Endothelial cell of hepatic sinusoid (primary cell): ENCODE results near the gene TNS3.

ENCODE experiments used
- in situ Hi-C: cut with HindIII; loops from 2 replicates; pipeline ENCODE4 v1.10.0; 2017; ENCODE audit warnings: low sequenced_read_pairs

The TNS3 gene

GRCh38 chr7:47394751-47395252, 187.1 kb downstream of the TNS3 start:
- in situ Hi-C loops, result no loop called here

GRCh38 chr7:47394216-47394615, 187.7 kb downstream of the TNS3 start:
- in situ Hi-C loops, result no loop called here

- in situ Hi-C loops, result no loop called here
Measured at GRCh38 chr7:47393406-47393805, 188.5 kb downstream of the TNS3 start.

GRCh38 chr7:47392241-47392759, 189.6 kb downstream of the TNS3 start:
- in situ Hi-C loops, result no loop called here

- in situ Hi-C loops, result no loop called here
Measured at GRCh38 chr7:47391726-47392125, 190.2 kb downstream of the TNS3 start.

- in situ Hi-C loops, result no loop called here
Measured at GRCh38 chr7:47390914-47391313, 191.0 kb downstream of the TNS3 start.

- in situ Hi-C loops, result no loop called here
Measured at GRCh38 chr7:47389923-47390630, 191.8 kb downstream of the TNS3 start.

GRCh38 chr7:47389171-47389922, 192.6 kb downstream of the TNS3 start:
- in situ Hi-C loops, result no loop called here

- in situ Hi-C loops, result no loop called here
Measured at GRCh38 chr7:47387506-47387905, 194.4 kb downstream of the TNS3 start.

- in situ Hi-C loops, result no loop called here
Measured at GRCh38 chr7:47386273-47386835, 195.6 kb downstream of the TNS3 start.

GRCh38 chr7:47385536-47386125, 196.3 kb downstream of the TNS3 start:
- in situ Hi-C loops, result no loop called here

GRCh38 chr7:47384755-47385535, 197.0 kb downstream of the TNS3 start:
- in situ Hi-C loops, result no loop called here

- in situ Hi-C loops, result no loop called here
Measured at GRCh38 chr7:47383696-47384445, 198.0 kb downstream of the TNS3 start.

GRCh38 chr7:47383072-47383471, 198.8 kb downstream of the TNS3 start:
- in situ Hi-C loops, result no loop called here

- in situ Hi-C loops, result no loop called here
Measured at GRCh38 chr7:47382200-47382599, 199.7 kb downstream of the TNS3 start.

GRCh38 chr7:47381134-47381495, 200.8 kb downstream of the TNS3 start:
- in situ Hi-C loops, result no loop called here

- in situ Hi-C loops, result no loop called here
Measured at GRCh38 chr7:47380325-47381133, 201.4 kb downstream of the TNS3 start.

GRCh38 chr7:47379629-47380324, 202.1 kb downstream of the TNS3 start:
- in situ Hi-C loops, result no loop called here
